ENCODE measurements around the gene PRM2. TPM values are rescaled to one million over a fixed set of nuclear protein-coding genes. Genes with fewer than 3 reads are reported as not detected.

PRM2 gene
- total and polyA plus RNA-seq, 2 donors (not counting 3 experiments of a cell fraction or from before 2014, with no cell fraction given), result not detected

DNA sequence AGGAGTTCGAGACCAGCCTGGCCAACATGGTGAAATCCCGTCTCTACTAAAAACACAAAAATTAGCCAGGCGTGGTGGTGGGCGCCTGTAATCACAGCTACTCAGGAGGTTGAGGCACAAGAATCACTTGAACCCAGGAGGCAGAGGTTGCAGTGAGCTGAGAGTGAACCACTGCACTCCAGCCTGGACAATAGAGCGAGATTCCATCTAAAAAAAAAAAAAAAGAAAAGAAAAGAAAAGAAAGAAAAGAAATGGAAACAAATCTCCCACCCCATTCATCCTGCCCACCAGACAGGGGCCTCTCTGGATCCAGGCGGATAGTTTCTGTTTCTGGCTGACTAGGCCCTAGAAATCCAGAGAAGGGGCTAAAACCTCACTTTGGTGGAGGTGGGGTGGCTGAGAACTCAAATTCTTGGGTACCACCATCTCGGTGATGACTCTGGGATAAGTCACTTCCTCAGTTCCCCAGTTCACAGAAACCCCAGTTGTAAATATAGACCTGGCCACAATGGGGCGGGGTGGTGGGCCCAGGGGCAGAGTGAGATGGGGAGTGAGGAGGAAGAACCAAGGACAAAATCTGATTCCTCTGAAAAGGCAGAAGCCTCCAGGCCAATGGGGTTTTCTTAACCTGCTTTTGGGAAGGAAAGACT lies 42.4 kb downstream of the PRM2 start:
- H3K4me2 ChIP-seq (ENCODE audit: insufficient read depth, low read length), result no peak overlapping the region
- no peaks in the 10 kb centered on the region for H3K4me1 ChIP-seq (ENCODE audit: control insufficient read depth, extremely low read depth, insufficient read depth, low read length)
- DNase-seq (ENCODE audit: low read depth, low spot score) (no peak), FAIRE-seq (no peak)
- no peaks in the 10 kb centered on the region for H3K79me2 ChIP-seq (ENCODE audit: control insufficient read depth, insufficient read depth, low read length)
- intact Hi-C loops (cut with micrococcal nuclease) (no loop called here), dilution Hi-C loops (cut with MboI; ENCODE audit: extremely low pct_ligation_motif_present, low sequenced_read_pairs) (no loop called here)
- no peaks in the 10 kb centered on the region for H3K27me3 ChIP-seq (ENCODE audit: control insufficient read depth in 2 of 2, insufficient read depth in 2 of 2, low read length in 2 of 2)
- no peaks in the 10 kb centered on the region for H3K9me3 ChIP-seq (replicated peaks; ENCODE audit: control insufficient read depth, insufficient read depth, low read length)
- H3K4me3 ChIP-seq (replicated peaks in 1 of 3; ENCODE audit: insufficient read depth in 1 of 3, low read depth in 1 of 3, low read length in 3 of 3), result no peak overlapping the region
- no TSS peak for BruUV-seq (replicated peaks)
- TF ChIP-seq, protein P1, sequence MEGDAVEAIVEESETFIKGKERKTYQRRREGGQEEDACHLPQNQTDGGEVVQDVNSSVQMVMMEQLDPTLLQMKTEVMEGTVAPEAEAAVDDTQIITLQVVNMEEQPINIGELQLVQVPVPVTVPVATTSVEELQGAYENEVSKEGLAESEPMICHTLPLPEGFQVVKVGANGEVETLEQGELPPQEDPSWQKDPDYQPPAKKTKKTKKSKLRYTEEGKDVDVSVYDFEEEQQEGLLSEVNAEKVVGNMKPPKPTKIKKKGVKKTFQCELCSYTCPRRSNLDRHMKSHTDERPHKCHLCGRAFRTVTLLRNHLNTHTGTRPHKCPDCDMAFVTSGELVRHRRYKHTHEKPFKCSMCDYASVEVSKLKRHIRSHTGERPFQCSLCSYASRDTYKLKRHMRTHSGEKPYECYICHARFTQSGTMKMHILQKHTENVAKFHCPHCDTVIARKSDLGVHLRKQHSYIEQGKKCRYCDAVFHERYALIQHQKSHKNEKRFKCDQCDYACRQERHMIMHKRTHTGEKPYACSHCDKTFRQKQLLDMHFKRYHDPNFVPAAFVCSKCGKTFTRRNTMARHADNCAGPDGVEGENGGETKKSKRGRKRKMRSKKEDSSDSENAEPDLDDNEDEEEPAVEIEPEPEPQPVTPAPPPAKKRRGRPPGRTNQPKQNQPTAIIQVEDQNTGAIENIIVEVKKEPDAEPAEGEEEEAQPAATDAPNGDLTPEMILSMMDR (IDR thresholded peaks at IDR 0.05; ENCODE audit: extremely low read depth in 1 of 2, insufficient read depth in 1 of 2, low read depth in 1 of 2, low read length in 2 of 2), result no peak
- TF ChIP-seq MYC (IDR thresholded peaks at IDR 0.05; ENCODE audit: low read depth, low read length), result no peak
- no peak for TF ChIP-seq POLR2AphosphoS5 (IDR thresholded peaks at IDR 0.05; ENCODE audit: insufficient read depth, low read depth, low read length)
- no peak for TF ChIP-seq GATA2 (IDR thresholded peaks at IDR 0.05; ENCODE audit: insufficient read depth, insufficient read length, low read depth, low read length)
- no peak for TF ChIP-seq EZH2 (IDR thresholded peaks at IDR 0.05; ENCODE audit: borderline replicate concordance, low read depth, low read length, severe bottlenecking)
- TF ChIP-seq FOS (IDR thresholded peaks at IDR 0.05; ENCODE audit: borderline replicate concordance, insufficient read depth, low read length), result no peak
- no peak for TF ChIP-seq JUN (IDR thresholded peaks at IDR 0.05; ENCODE audit: borderline replicate concordance, insufficient read depth, insufficient read length, low read depth)
- TF ChIP-seq, protein P2, sequence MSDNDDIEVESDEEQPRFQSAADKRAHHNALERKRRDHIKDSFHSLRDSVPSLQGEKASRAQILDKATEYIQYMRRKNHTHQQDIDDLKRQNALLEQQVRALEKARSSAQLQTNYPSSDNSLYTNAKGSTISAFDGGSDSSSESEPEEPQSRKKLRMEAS (IDR thresholded peaks at IDR 0.05; ENCODE audit: insufficient read depth, insufficient read length), result no peak
- TF ChIP-seq POLR2A (IDR thresholded peaks at IDR 0.05; ENCODE audit: low read depth, low read length), result no peak
- no peak overlapping the region for H3K27ac ChIP-seq (ENCODE audit: insufficient read depth, low read depth, low read length)
- ChIA-PET POLR2A (no interaction called here), CTCF (no interaction called here)
- no peaks in the 10 kb centered on the region for H4K20me1 ChIP-seq (replicated peaks; ENCODE audit: control insufficient read depth, extremely low read depth, insufficient read depth, low read length)
- H3K36me3 ChIP-seq (ENCODE audit: control insufficient read depth in 2 of 2, extremely low read depth in 1 of 2, insufficient read depth in 2 of 2, low read length in 2 of 2), result no peaks in the 10 kb centered on the region
- H3K9ac ChIP-seq (replicated peaks; ENCODE audit: extremely low read depth, insufficient read depth, low read length), result no peak overlapping the region
- no peaks in the 10 kb centered on the region for H3K9me1 ChIP-seq (replicated peaks; ENCODE audit: control insufficient read depth, extremely low read depth, insufficient read depth, low read length)
- no peak overlapping the region for H2AFZ ChIP-seq (ENCODE audit: low read depth, low read length)

All from endothelial cell of umbilical vein (primary cell).